ENCODE measurements around the gene CSTB. TPM values are rescaled to one million over a fixed set of nuclear protein-coding genes. Genes with fewer than 3 reads are reported as not detected.

The CSTB gene
- total RNA-seq, 1 experiment from 2014 or later: 57.5 TPM

- Histone ChIP-seq H3K9me2 (ENCODE audit: insufficient read depth) (no peaks in the 10 kb centered on the region), H3K4me3 (replicated peaks in 1 of 2; ENCODE audit: low read depth in 1 of 2, low read length in 2 of 2) (no peak overlapping the region), H3K36me3 (ENCODE audit: control insufficient read depth in 1 of 2, insufficient read depth in 2 of 2, low read length in 2 of 2) (peaks cover 19 to 33% of the 10 kb centered on the region in 2 experiments; a peak in 3 of 4 replicates), H3K9me3 (ENCODE audit: control insufficient read depth in 1 of 2, insufficient read depth in 1 of 2, low read depth in 1 of 2, low read length in 2 of 2) (no peaks in the 10 kb centered on the region), H3K27ac (ENCODE audit: low read depth, low read length) (no peak overlapping the region), H3K79me2 (ENCODE audit: insufficient read depth, low read length) (no peaks in the 10 kb centered on the region), H2AFZ (ENCODE audit: low read depth, low read length, poor library complexity, severe bottlenecking) (no peak overlapping the region), H3K9ac (ENCODE audit: low read length) (no peak overlapping the region), H3K27me3 (ENCODE audit: insufficient read depth, low read length) (no peaks in the 10 kb centered on the region), H4K20me1 (ENCODE audit: insufficient read depth) (no peaks in the 10 kb centered on the region), H3K4me1 (ENCODE audit: control insufficient read depth in 1 of 2, insufficient read depth in 2 of 2, low read length in 2 of 2) (peaks cover 0 to 16% of the 10 kb centered on the region in 2 experiments; a peak in 2 of 4 replicates), H3K4me2 (ENCODE audit: low read length) (no peak overlapping the region)
- TF ChIP-seq CTCF (IDR thresholded peaks at IDR 0.05 in 2 of 3, conservative IDR thresholded peaks at IDR 0.05 in 1 of 3; ENCODE audit: borderline replicate concordance in 1 of 3, insufficient read depth in 1 of 3, low read depth in 2 of 3, low read length in 2 of 3) (no peak), SIN3A (IDR thresholded peaks at IDR 0.05; ENCODE audit: low read depth) (no peak), JUND (IDR thresholded peaks at IDR 0.05) (no peak), POLR2A (IDR thresholded peaks at IDR 0.05; ENCODE audit: borderline replicate concordance, extremely low read depth, insufficient read depth, insufficient read length) (no peak), ZNF274 (IDR thresholded peaks at IDR 0.05; ENCODE audit: low read depth, low read length) (no peak), ZFX (IDR thresholded peaks at IDR 0.05) (no peak), EZH2 (IDR thresholded peaks at IDR 0.05) (no peak), EGR1 (IDR thresholded peaks at IDR 0.05; ENCODE audit: low read depth) (no peak), ATF3 (IDR thresholded peaks at IDR 0.05) (no peak), CBX3 (IDR thresholded peaks at IDR 0.05; ENCODE audit: low read depth) (no peak)
- ATAC-seq (no peak), DNase-seq (ENCODE audit: low read depth, low spot score) (no peak)
- intact Hi-C loops (cut with micrococcal nuclease): no loop called here
- ChIA-PET CTCF (no interaction called here), POLR2A (no interaction called here), RAD21 (ENCODE audit: low non-redundant PET in 1 of 2, low total read pairs in 2 of 2, uncharacterized antibody in 2 of 2, unreplicated experiment in 2 of 2) (no interaction called here)
- no TSS peak for BruUV-seq (replicated peaks)
These were observed 30.2 kb downstream of the CSTB start for GRCh38 chr21:43745772-43746517.
